Stimulated activated CD4-positive, alpha-beta T cell treated with anti-CD3 and anti-CD28 coated beads, Interleukin-1b, Interleukin-23, amount 100 ng/mL, for 24 hours (primary cell): ENCODE data around the gene SHISAL2A.

Experiments
- DNase-seq, 4 experiments: peaks; one replicate each; pipeline ENCODE4 v3.0.0-alpha.2; 2020; ENCODE audit warnings: low read depth in 4 of 4, low spot score in 1 of 4

SHISAL2A gene

DNA sequence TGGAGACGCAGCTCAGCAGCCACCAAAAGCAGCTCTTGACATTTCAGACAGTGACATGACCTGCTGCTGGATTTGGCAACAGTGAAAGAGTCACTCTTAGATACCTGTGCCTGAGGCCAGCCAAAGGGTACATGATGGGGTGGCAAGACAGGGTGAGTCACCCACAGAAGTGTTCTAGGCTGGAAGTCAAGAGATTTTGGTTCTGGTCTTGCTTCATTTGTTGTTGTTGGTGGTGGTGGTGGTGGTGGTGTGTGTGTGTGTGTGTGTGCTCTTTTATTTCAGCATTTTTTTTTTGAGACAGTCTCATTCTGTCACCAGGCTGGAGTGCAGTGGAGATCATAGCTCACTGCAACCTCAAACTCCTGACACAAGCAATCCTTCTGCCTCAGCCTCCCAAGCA is 25.8 kb downstream of the SHISAL2A start:
- DNase-seq: no peak

DNA sequence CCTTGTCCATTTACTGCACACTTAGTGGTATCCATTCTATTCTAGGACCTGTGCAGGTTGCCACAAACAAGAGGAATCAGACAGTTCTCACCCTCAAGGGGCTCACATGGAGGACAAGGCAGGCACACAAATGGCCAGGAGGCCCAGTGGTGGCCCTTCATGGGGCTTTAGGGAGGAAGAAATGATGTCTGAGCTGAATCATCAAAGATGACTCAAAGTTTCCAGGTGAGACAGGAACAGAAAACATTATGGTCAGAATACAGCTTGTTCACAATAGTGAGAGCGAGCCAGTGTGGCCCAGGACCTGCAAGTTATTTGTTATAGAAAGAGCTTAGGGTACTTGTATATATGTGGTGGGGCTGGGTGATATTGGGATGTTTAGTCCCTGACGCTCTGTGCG is 26.4 kb downstream of the SHISAL2A start:
- no peak for DNase-seq

DNA sequence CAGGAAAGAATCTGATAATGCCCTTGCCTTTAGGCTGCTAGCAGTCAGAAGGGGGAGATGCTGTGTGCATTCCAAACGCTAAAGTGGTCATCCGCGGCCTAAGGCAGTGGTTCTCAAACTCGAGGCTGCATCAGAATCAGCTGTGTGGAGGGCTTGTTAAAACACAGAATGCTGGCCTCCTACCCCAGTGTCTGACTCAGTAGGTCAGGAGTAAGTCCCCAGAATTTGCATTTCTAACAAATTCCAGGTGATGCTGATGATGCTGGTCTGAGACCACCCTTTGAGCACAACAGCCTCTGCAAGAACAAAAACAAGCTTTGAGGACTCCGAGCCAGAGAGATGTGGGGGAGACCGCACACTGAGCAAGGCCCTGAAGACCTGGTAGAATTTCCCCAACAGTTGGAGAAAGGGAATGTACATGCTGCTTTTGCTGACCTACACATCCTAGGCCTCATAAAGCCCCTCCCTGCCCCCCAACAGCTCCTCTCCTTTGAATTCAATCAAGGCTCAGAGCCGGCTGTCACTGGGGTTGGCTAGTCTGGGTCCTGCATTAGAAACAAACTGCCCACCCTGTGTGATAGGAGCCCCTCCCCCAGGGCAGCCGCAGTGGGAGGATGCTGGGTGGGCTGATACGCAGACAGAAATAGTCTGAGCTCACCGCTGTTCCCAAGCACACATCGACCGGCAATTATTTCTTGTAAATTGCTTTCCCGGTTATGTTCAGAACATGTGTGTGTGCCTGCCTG is 27.1 kb downstream of the SHISAL2A start:
- no peak for DNase-seq

DNA sequence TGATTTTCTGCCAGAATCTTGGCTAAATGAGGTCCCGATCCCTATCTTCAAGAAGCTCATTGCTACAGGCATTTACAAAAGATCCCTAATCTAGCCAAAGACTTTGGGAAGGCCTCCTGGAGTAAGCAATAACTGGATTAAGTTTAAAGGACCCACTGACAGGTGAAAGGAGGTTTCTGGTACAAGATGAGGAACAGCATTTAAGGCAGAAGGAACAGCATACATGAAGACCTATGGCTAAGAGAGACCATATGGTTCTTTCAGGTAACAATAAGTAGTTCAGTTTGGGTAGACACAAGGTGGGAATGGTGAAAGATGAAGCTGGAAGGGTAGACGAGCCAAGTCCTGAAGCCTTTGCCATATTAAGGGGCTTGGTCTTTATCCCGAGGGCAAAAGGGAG is 27.8 kb downstream of the SHISAL2A start:
- no peak for DNase-seq

DNA sequence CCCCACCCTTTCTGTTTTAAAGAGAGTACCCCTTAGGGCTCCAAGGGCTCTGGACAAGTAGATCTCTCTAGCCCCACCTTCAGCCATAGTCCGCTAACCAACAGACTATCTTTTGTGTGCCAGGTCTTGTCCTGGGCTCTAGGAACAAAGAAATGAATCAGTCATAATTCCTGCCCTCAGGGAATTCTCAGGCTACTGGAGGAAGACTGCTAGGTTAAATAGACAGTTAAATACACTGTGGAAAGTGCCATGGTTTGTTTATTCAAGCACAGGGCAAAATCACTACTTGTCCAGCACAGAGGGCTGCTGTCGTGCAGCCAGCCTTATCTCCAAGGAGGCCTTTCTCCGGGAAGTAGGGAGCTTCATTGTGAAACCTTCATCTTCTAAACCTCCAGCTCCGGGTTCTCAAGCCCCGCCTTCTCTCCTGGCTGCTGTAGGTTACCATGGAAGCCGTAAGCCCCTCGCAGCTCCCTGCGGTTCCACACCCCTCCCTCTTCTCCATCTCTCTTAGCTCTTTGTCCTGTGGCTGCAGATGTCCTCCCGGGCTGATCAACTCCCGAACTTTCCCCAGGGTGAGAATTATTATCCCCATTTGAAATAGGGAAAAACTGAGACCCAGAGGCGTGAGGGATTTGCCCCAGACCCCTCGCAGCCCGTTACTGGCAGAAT is 29.8 kb downstream of the SHISAL2A start:
- no peak for DNase-seq

DNA sequence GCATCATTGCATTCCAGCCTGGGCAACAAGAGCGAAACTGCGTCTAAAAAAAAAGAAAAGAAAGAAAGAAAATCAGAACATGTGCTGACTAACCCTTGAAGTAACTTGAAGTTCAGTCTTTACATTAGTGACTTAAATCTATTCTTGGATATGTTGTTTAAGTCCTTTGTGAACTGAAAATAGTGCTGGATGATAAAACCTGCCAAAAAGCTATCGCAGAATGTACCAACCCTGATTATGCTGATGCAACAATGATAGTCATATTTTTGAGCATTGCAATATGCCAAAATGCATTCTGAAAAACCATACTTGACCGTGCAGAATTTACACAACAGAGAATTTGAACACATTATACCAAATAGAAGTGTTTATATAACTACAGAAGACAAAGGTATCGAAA is 30.7 kb downstream of the SHISAL2A start:
- no peak for DNase-seq

DNA sequence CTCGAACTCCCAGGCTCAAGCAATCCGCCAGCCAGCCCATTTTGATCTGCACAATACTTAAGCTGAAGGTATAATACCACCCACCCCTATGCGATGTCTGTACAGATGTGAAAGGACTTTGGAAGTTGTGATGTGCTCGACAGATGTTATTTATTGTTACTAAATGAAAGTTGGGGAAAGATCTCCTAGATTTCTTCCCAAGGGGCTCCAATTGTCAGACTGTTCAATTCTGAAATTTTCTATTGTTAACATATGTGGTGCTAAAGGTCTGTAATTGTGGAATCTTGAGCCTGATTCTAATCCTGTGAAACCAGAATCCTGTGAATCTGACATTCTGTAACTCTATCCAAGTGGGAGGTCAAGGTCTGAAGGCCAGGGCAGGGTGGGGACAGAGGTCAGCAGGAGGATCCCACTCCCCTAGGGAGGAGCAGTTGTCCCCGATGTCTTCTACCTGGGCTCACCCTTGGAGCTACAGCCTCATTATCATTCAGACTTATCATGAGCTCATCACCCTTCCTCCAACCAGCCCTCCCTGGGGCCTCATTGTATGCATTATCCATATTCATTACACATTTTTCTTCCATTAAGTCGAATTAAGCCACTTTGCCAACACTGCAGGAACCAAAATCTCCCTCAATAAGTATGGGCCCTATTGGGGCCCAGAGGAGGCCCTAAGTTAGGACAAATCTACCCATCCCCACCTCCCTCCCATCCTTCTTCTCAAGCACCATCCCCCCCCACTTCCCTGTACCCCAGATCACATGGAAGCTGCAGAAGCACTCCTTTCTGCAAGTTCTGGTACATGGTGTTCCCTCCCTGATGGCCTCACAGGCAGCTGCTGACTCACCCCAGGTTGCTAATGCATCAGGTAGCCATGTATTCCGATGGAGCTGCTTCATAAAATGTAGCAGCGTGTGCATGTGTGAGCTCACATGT is 32.3 kb downstream of the SHISAL2A start:
- DNase-seq: no peak

DNA sequence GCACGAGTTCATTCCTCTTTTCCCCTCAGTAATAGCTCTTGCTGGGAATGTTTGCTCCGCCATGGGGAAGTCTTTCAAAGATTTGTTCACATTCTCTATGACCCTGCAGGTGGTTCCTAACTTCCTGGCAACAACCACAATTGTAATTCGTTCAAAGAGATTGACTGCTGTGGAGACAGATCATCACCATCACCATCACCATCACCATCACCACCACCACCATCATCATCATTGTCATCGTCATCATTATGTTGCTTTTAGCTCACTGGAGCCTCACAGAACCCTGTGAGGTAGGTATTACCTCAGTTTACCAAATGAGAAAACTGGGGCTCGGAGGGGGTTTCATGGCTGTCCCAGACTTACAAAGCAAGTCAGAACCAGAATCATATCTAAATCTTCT is 34.3 kb downstream of the SHISAL2A start:
- no peak for DNase-seq

DNA sequence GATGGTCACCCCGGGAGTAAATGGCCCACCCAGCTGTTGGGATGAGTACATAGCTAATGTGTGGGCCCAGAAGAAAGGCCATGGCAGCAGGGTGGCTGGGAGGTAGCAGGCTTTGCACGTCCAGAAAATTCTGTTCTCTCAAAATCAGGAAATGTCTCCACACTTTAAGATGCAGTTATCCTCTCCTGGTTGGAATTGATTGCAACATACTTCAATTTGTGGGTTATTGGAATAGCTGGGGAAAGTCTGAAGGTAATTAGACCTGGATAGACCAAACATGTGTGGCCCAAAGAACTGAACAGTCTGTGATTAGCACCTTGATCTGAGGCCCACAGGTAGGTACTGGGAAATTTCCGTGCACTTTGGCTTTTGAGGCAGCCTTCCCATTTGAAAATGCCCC is 35.0 kb downstream of the SHISAL2A start:
- DNase-seq: no peak

DNA sequence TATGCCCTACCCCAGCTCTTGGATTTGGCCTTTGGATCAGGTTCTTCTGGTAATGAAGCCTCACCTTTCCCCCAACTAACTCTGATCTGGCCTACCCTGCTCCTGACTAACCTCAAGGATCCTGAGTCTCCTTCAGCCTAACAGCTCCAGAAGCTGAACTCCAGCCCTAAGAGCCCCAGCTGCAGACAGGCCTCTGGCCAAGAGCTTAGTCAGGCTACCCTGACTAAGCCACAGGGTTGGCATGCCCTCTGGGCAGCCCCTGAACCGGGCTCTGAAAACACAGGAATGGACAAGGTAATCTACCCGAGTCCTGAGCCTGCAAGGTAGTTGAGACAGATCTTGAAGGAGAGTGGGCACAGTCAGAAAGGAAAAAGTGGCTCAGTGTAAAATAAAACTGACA is 35.7 kb downstream of the SHISAL2A start:
- no peak for DNase-seq

DNA sequence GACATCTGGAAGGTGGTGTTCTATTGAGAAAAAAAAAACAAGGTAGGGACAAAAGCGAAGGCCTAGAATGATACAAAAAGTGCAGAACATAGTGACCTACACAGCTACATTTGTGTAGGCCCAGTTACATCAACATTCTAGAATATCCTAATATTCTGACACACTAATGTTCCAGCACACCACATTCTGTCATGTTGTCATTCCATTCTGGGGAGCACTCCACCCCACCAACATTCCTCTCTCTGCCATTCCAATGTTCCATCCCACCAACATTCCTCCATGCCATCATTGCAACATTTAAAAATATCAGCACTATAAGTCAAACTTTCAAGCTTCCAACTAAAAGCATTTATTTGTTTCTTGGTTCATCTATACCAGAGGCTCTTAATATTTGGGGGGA is 36.7 kb downstream of the SHISAL2A start:
- no peak for DNase-seq

DNA sequence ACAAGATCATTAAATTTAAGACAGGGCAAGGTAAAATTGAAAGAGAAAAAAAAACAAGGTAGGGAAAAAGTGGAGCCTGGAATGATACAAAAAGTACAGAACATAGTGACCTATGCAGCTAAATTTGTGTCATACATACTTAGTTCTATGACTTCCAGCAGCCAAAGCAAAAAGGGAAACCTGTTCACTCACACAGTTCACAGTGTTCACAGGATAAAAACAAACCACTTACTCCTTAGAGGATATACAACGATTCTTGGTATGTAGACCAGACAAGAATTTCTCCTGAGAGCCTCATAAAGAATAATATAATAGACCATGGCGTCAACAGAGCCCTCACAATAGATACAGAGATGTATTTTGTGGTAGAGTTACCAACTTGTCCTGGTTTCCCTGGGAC is 37.6 kb downstream of the SHISAL2A start:
- DNase-seq: no peak

DNA sequence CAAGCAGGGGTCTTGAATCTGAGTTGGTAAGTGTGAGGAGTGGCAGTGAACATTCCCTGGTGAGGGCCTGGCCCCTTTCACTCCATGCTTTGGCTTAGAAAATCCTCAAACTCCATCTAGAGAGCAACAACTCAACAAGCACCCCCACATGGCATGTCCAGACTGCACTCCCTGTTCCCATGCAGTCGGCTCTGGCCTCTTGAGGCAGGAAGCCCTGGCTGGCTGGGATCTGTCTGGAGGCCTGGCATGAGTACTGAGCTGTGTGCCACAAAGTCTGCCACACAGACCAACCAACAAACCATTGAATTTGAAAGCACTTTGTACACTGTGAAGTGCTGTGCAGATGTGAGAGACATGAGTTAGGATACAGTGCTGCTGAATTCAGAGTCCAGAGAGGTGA is 40.0 kb downstream of the SHISAL2A start:
- no peak for DNase-seq

DNA sequence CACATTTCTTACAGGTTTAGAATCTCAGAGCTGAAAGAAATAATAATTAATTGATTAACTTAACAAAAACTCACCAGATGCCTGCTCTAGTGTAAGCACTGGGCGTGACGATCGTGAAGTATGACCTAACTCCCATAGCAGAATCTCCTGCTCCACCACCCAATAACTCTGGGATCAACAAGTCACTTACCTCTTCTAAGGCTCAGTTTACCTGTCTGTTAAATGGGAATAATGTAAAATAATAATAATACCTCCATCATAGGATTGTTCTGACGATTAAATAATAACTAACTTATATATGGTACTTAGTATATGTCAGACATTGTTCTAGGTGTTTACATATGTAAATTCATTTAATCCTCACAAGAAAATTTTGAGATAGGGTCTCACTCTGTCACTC is 40.5 kb downstream of the SHISAL2A start:
- no peak for DNase-seq

DNA sequence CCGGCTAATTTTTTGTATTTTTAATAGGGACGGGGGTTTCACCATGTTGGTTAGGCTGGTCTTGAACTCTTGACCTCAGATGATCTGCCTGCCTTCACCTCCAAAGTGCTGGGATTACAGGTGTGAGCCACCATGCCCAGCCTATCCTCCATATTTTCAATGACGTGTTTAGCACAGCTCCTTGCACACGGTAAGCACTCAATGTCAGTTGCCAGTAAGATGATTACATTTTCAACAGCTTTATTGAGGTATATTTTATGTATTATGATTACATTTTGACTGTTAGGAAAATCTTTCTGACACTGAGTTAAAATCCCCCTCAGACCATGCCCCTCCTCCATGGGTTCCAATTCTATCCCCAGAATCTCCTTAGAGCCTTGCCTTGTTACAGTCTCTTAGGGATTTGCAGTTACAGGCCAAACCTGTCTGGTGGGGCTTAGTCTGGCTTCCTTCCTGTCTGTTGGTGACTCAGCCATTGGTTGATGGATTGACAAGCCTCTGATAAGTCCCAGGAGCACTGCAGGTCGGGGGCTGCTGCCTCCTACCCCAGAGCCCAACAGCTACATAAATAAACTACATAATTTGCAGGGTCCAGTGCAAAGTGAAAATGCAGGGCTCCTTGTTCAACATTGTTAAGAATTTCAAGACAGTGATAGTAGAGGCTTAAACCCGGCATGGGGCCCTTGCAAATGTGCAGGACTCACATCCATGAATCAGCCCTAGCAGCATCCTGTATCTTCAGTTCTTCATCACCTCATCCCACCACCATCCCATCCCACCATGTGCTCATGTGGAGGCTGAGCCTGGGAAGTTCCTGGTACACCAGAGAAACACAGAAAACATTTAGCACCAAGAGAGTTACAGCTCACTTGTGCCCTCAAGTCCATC is 41.8 kb downstream of the SHISAL2A start:
- DNase-seq: no peak

DNA sequence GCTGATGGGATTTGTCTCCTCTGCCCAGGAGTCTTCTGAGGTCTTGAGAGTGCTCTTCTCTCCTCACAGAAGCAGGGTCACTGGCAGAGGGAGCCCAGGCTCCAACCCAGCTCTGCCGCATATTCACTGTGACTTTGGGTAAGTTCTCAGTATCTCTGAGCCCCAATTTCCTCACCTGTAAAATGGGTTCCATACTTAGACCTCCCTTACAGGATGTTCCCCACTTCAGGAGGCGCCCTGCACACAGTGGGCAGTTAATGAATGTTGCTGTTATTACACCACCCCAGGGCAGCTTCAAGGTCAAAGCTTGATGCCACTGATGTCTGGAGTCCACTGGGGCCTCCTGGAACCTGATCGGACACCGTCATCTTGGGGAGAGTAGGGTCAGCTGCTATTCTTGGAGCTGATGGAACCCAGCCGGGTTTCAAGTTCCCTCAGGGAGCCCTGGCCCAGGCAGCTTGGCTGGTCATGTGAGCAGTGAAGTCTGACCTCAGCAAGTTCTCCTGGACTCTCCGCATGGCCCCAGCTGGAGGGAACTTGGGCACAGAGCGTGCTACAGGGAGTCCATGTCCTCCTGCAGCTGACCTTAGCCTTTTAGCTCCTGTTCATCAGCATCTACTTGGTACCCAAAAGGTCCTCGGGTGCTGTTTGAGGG is 43.4 kb downstream of the SHISAL2A start:
- no peak for DNase-seq

DNA sequence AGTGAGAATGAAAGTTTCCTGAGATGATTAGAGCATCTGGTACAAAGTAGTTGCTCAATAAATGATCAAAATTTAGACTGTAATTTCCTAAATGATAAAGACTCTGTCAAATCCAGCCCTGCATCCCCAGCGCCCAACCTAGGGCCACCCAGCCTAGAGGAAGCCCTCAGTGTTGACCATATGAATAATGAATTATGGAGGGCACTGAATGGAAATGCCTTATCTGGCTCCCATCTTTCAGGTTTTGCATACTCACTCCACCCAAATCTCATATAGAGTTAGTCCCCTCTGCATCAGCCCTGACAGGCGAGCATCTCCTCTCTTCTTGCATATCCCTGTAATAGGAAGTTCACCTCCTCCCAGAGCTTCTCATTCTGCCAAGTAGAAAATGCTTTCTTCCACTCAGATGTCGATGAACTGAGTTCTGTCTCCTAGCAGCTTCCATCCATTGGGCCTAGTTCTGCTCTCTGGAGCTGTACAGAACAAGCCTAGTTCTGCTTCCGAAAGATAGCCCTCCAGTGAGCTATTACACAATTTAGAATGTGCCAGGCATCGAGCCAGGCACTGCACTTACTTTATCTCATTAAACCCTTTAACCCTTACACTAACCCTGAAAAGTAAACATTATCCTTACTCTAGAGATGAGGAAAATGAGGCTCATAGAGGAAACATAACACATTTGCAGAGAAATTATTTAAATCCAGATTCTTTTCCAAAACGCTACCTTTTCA is 44.3 kb downstream of the SHISAL2A start:
- no peak for DNase-seq

DNA sequence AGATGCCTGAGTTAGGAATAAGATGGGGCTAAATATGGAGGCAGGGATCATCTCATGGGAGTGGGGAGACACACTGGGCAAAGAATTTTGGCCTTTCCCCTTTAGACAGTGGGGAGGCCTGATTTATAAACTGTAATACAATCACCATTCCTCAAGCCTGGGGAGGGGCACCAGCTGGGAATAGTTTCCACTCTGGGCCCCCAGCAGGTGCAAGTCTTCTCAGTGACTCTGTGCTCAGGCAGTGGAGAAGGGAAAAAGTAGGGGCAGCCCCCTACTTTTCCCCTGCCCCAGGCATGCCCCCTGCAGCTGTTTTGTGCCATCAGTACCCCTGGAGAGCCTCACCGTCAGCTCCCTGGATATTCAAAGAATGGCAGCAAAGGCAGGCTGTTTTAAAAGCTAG is 46.1 kb downstream of the SHISAL2A start:
- no peak for DNase-seq

DNA sequence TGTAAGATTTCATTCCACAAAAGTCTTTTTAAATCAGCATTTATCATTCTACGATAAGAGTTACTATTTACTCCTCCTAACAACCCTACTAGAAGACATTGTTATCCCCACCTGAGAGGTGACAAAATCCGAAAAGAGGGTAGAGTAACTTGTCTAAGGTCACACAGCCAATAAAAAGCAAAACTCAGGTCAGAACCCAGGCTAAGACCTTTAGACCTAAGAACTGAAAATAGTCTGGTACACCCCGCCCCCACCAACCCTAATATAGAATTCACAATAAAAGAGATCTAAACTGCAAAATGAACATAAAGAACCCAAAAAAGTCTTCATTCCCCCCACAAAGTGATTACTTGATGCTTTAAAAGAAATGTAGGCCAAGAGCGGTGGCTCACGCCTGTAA is 46.5 kb downstream of the SHISAL2A start:
- no peak for DNase-seq

DNA sequence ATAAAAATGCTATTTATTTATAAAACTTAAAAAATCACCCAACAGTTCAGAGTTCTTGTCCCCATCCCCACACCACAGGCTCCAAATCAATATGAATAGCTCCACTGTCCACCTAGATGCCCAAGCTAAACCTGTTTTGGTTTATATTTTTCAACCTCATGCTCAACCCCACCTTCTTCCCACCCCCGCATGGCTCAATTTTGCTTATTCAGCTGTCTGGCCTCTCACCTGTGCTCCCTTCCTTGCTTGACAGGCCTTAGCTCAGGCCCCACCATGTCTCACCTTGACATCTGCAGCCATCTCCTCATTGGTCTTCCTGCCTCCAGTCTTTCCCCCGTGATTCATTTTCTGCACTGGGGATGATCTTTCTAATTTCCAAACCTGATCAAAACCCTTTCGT is 47.4 kb downstream of the SHISAL2A start:
- no peak for DNase-seq
